Activated T-helper 2 cell treated with anti-CD3 and anti-CD28 coated beads, Interferon-gamma antibody, Interleukin-2, Interleukin-4, amounts not matched to agents 10 μg/mL and 5 μg/mL and 100 μg/mL, durations not matched to agents 14 hours and 24 hours and 36 hours (primary cell): Measurements from ENCODE around the gene CD300LG. TPM values are rescaled to one million over a fixed set of nuclear protein-coding genes. Genes with fewer than 3 reads are reported as not detected.

Experiments used
- DNase-seq: peaks from one replicate; pipeline ENCODE4 v3.0.0; 2021; ENCODE audit warnings: low spot score
- H3K27ac Mint-ChIP-seq: one replicate; pipeline ENCODE4 v1.8.0; 2021; ENCODE audit warnings: mixed read lengths
- H3K27me3 Mint-ChIP-seq: one replicate; pipeline ENCODE4 v1.8.0; 2021; ENCODE audit warnings: low read depth, mixed read lengths
- H3K36me3 Mint-ChIP-seq: one replicate; pipeline ENCODE4 v1.8.0; 2021; ENCODE audit warnings: low read depth, mixed read lengths
- H3K4me1 Mint-ChIP-seq: one replicate; pipeline ENCODE4 v1.8.0; 2021; ENCODE audit warnings: low read depth, mixed read lengths
- H3K4me3 Mint-ChIP-seq: one replicate; pipeline ENCODE4 v1.8.0; 2021; ENCODE audit warnings: low read depth, mild to moderate bottlenecking, moderate library complexity, mixed read lengths
- H3K9me3 Mint-ChIP-seq: one replicate; pipeline ENCODE4 v1.8.0; 2021; ENCODE audit warnings: mixed read lengths
- intact Hi-C: fragments of 100-400 bp; cut with micrococcal nuclease; formaldehyde crosslinking; loops from one replicate; pipeline ENCODE4 v1.15.1; 2023
- total RNA-seq: library from RNA; stranded (reverse); gene quantifications from 2 replicates; pipeline ENCODE4 v1.2.3, GENCODE V29; 2022

The CD300LG gene
- total RNA-seq, 1 donor from 2014 or later = not detected

GRCh38 chr17:43912635-43913304 is 65.8 kb downstream of the CD300LG start:
- Mint-ChIP-seq H3K4me1 (peaks cover 5% of the 10 kb centered on the region), H3K27me3 (peaks cover 20% of the 10 kb centered on the region), H3K9me3 (no peaks in the 10 kb centered on the region), H3K4me3 (no peak overlapping the region), H3K36me3 (no peaks in the 10 kb centered on the region), H3K27ac (no peak overlapping the region)
- intact Hi-C loops = no loop called here
- DNase-seq = no peak

Other genes with a start within 250 kb of the CD300LG start
- 1.4 and 1.8 TPM in 2 replicates for gene MEOX1, start 185.3 kb upstream of the CD300LG start, total RNA-seq
- not detected in 2 replicates for gene SOST, start 88.4 kb upstream of the CD300LG start, total RNA-seq
- gene DUSP3, start 68.2 kb upstream of the CD300LG start, total RNA-seq = 12.6 and 14.8 TPM in 2 replicates
- not detected in 2 replicates for gene CFAP97D1, start 66.7 kb upstream of the CD300LG start, total RNA-seq
- 0.14 and 0.21 TPM in 2 replicates for gene MPP3, start 14.0 kb upstream of the CD300LG start, total RNA-seq
- 1.2 and 1.4 TPM in 2 replicates for gene MPP2, start 60.4 kb downstream of the CD300LG start, total RNA-seq
- gene PPY, start 95.3 kb downstream of the CD300LG start, total RNA-seq = not detected in 2 replicates
- 0.18 TPM in 1 of 2 replicates, not detected in the other for gene PYY, start 106.8 kb downstream of the CD300LG start, total RNA-seq
- gene NAGS, start 157.4 kb downstream of the CD300LG start, total RNA-seq = 0.28 and 0.82 TPM in 2 replicates
- gene TMEM101, start 167.8 kb downstream of the CD300LG start, total RNA-seq = 29.5 and 29.9 TPM in 2 replicates
- gene LSM12, start 219.5 kb downstream of the CD300LG start, total RNA-seq = 81.4 and 88.4 TPM in 2 replicates
- 36.3 and 39.2 TPM in 2 replicates for gene G6PC3, start 223.6 kb downstream of the CD300LG start, total RNA-seq